HCT116 (cell line): ENCODE measurements around the gene CXCL9. TPM values are rescaled to one million over a fixed set of nuclear protein-coding genes. Genes with fewer than 3 reads are reported as not detected.

Source experiments
- ATAC-seq: fragments of 200-7000 bp; cut with Tn5 transposase; 2 replicates; pipeline ENCODE4 v1.9.1; 2020; ENCODE audit warnings: mild to moderate bottlenecking, moderate library complexity
- BruUV-seq: library from RNA; stranded (reverse); fragments of 400-500 nt; replicated peaks from 2 replicates; lab custom pipeline; 2021; lab: Mats Ljungman, UMichigan
- CTCF ChIA-PET: fragments of 300-600 bp; sonication (Branson Sonifier 250); formaldehyde crosslinking; loops from one replicate; lab custom pipeline; 2021; ENCODE audit warnings: antibody characterized with exemption; lab: Charles Lee
- POLR2A ChIA-PET: fragments of 300-600, 350-600 bp; sonication (Branson Sonifier 250); formaldehyde crosslinking; loops from one replicate; lab custom pipeline; 2021; ENCODE audit warnings: antibody characterized with exemption; lab: Charles Lee
- RAD21 ChIA-PET, 2 experiments: fragments of 300-600 bp; sonication (Branson Sonifier 250); formaldehyde crosslinking; loops; one replicate each; lab custom pipeline; 2023; ENCODE audit warnings: low total read pairs in 2 of 2; ENCODE audit not compliant: uncharacterized antibody in 2 of 2, unreplicated experiment in 2 of 2, low non-redundant PET in 1 of 2; lab: Charles Lee
- DNase-seq: peaks from one replicate; pipeline ENCODE4 v3.0.0-alpha.2; 2010; ENCODE audit warnings: low read depth, low spot score
- H2AFZ ChIP-seq: fragments of 200-600 bp; shearing (Covaris generic), sonication (generic); 2 replicates; pipeline ENCODE4 v1.6.1; 2017; ENCODE audit warnings: low read depth, mixed run types, mixed read lengths, antibody characterized with exemption, low read length; ENCODE audit not compliant: poor library complexity, severe bottlenecking
- H3K27ac ChIP-seq: 2 replicates; pipeline ENCODE4 v1.5.1; 2012; ENCODE audit warnings: low read depth, low read length
- H3K27me3 ChIP-seq: fragments of 200-600 bp; sonication (generic); 2 replicates; pipeline ENCODE4 v1.6.1; 2016; ENCODE audit warnings: mixed run types, low read length, mixed read lengths; ENCODE audit not compliant: insufficient read depth
- H3K36me3 ChIP-seq, 2 experiments: fragments of 200-500 bp in 1 of 2; fragments of 200-600 bp in 1 of 2; sonication (Bioruptor generic) in 1 of 2; sonication (generic) in 1 of 2; 2 replicates each; pipeline versions ENCODE4 v1.5.1 to v1.6.1; 2014 to 2016; ENCODE audit warnings: low read length in 2 of 2, inconsistent platforms in 1 of 2, mixed read lengths in 1 of 2, mixed run types in 1 of 2; ENCODE audit not compliant: insufficient read depth in 2 of 2, control insufficient read depth in 1 of 2
- H3K4me1 ChIP-seq, 2 experiments: fragments of 200-600 bp in 1 of 2; sonication (generic) in 1 of 2; 2 replicates each; pipeline versions ENCODE4 v1.5.1 to v1.6.1; 2012 to 2017; ENCODE audit warnings: low read length in 2 of 2, inconsistent platforms in 1 of 2, mild to moderate bottlenecking in 1 of 2, mixed read lengths in 1 of 2, mixed run types in 1 of 2, moderate library complexity in 1 of 2; ENCODE audit not compliant: insufficient read depth in 2 of 2, control insufficient read depth in 1 of 2
- H3K4me2 ChIP-seq: fragments of 200-600 bp; sonication (generic); 2 replicates; pipeline ENCODE4 v1.6.1; 2017; ENCODE audit warnings: mixed run types, low read length, mixed read lengths
- H3K4me3 ChIP-seq, 2 experiments: fragments of 200-600 bp in 1 of 2; sonication (generic) in 1 of 2; replicated peaks in 1 of 2; 2 replicates each; pipeline ENCODE4 v1.5.1; 2011 to 2016; ENCODE audit warnings: low read length in 2 of 2, control low read depth in 1 of 2, low read depth in 1 of 2, mild to moderate bottlenecking in 1 of 2, mixed read lengths in 1 of 2, mixed run types in 1 of 2
- H3K79me2 ChIP-seq: fragments of 200-600 bp; sonication (generic); 2 replicates; pipeline ENCODE4 v1.6.1; 2017; ENCODE audit warnings: mild to moderate bottlenecking, mixed run types, low read length, moderate library complexity, mixed read lengths; ENCODE audit not compliant: insufficient read depth
- H3K9ac ChIP-seq: fragments of 200-600 bp; sonication (generic); 2 replicates; pipeline ENCODE4 v1.6.1; 2016; ENCODE audit warnings: low read length, mixed read lengths
- H3K9me2 ChIP-seq: fragments of 200-600 bp; sonication (generic), shearing (Covaris generic); 2 replicates; pipeline ENCODE4 v1.6.1; 2017; ENCODE audit warnings: mixed run types, mild to moderate bottlenecking, moderate library complexity; ENCODE audit not compliant: insufficient read depth
- H3K9me3 ChIP-seq, 2 experiments: fragments of 200-500 bp in 1 of 2; fragments of 200-600 bp in 1 of 2; sonication (Bioruptor generic) in 1 of 2; sonication (generic) in 1 of 2; 2 replicates each; pipeline ENCODE4 v1.6.1; 2014 to 2017; ENCODE audit warnings: low read length in 2 of 2, mixed read lengths in 2 of 2, inconsistent platforms in 1 of 2, low read depth in 1 of 2, mild to moderate bottlenecking in 1 of 2, mixed run types in 1 of 2, moderate library complexity in 1 of 2; ENCODE audit not compliant: control insufficient read depth in 1 of 2, insufficient read depth in 1 of 2
- H4K20me1 ChIP-seq: fragments of 200-600 bp; sonication (generic), shearing (Covaris generic); 2 replicates; pipeline ENCODE4 v1.6.1; 2017; ENCODE audit warnings: mixed run types, mild to moderate bottlenecking, moderate library complexity; ENCODE audit not compliant: insufficient read depth
- ELF1 ChIP-seq: IDR thresholded peaks from 2 replicates; pipeline ENCODE4 v1.6.1; 2012; ENCODE audit warnings: low read depth, borderline replicate concordance
- JUND ChIP-seq: IDR thresholded peaks from 2 replicates; pipeline ENCODE4 v1.6.1; 2012
- POLR2AphosphoS5 ChIP-seq: IDR thresholded peaks from 2 replicates; pipeline ENCODE4 v1.6.1; 2011; ENCODE audit warnings: mild to moderate bottlenecking, low read depth, low read length, moderate library complexity
- SIN3A ChIP-seq: IDR thresholded peaks from 2 replicates; pipeline ENCODE4 v1.6.1; 2012; ENCODE audit warnings: low read depth
- TCF7L2 ChIP-seq: IDR thresholded peaks from 2 replicates; pipeline ENCODE4 v1.7.0; 2011; ENCODE audit warnings: borderline replicate concordance, inconsistent platforms; ENCODE audit not compliant: insufficient read depth, insufficient read length; ENCODE audit errors: extremely low read depth
- ZFX ChIP-seq: fragments of 450-650 bp; IDR thresholded peaks from 2 replicates; pipeline ENCODE4 v1.6.1; 2017
- ZNF274 ChIP-seq: fragments of 200-500 bp; sonication (Bioruptor generic); IDR thresholded peaks from 2 replicates; pipeline ENCODE4 v1.6.1; 2014; ENCODE audit warnings: mild to moderate bottlenecking, low read depth, low read length, inconsistent platforms
- intact Hi-C: fragments of 100-400 bp; cut with micrococcal nuclease; formaldehyde crosslinking; loops from 2 replicates; pipeline ENCODE4 v1.10.0; 2022
- total RNA-seq: library from RNA; stranded (reverse); gene quantifications from one replicate; pipeline ENCODE4 v1.2.1, GENCODE V29; 2021; ENCODE audit not compliant: unreplicated experiment
- TF ChIP-seq, protein P1 (sequence below): IDR thresholded peaks from 2 replicates; pipeline ENCODE4 v1.6.1; 2012; ENCODE audit warnings: low read depth
- TF ChIP-seq, protein P2 (sequence below), 3 experiments: fragments of 200-600 bp in 1 of 3; sonication (generic) in 1 of 3; IDR thresholded peaks in 2 of 3; conservative IDR thresholded peaks in 1 of 3; 2 replicates each; pipeline ENCODE4 v1.5.1; 2012 to 2017; ENCODE audit warnings: low read depth in 2 of 3, low read length in 2 of 3, antibody characterized with exemption in 1 of 3, borderline replicate concordance in 1 of 3, control low read depth in 1 of 3, mild to moderate bottlenecking in 1 of 3, mixed read lengths in 1 of 3, mixed run types in 1 of 3, moderate library complexity in 1 of 3; ENCODE audit not compliant: insufficient read depth in 1 of 3

The CXCL9 gene
- total RNA-seq, 1 experiment from 2014 or later, result not detected

- peaks cover 0 to 3% of the 10 kb centered on the region in 2 experiments; a peak in 1 of 4 replicates for H3K4me1 ChIP-seq
- H3K27me3 ChIP-seq, result no peaks in the 10 kb centered on the region
- no peak overlapping the region for H3K4me3 ChIP-seq
- DNase-seq (no peak), ATAC-seq (no peak)
- H3K9ac ChIP-seq, result no peak overlapping the region
- TF ChIP-seq, protein P1, sequence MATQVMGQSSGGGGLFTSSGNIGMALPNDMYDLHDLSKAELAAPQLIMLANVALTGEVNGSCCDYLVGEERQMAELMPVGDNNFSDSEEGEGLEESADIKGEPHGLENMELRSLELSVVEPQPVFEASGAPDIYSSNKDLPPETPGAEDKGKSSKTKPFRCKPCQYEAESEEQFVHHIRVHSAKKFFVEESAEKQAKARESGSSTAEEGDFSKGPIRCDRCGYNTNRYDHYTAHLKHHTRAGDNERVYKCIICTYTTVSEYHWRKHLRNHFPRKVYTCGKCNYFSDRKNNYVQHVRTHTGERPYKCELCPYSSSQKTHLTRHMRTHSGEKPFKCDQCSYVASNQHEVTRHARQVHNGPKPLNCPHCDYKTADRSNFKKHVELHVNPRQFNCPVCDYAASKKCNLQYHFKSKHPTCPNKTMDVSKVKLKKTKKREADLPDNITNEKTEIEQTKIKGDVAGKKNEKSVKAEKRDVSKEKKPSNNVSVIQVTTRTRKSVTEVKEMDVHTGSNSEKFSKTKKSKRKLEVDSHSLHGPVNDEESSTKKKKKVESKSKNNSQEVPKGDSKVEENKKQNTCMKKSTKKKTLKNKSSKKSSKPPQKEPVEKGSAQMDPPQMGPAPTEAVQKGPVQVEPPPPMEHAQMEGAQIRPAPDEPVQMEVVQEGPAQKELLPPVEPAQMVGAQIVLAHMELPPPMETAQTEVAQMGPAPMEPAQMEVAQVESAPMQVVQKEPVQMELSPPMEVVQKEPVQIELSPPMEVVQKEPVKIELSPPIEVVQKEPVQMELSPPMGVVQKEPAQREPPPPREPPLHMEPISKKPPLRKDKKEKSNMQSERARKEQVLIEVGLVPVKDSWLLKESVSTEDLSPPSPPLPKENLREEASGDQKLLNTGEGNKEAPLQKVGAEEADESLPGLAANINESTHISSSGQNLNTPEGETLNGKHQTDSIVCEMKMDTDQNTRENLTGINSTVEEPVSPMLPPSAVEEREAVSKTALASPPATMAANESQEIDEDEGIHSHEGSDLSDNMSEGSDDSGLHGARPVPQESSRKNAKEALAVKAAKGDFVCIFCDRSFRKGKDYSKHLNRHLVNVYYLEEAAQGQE, result no peak
- TF ChIP-seq SIN3A (no peak), POLR2AphosphoS5 (no peak), JUND (no peak), ELF1 (no peak), ZNF274 (no peak), TCF7L2 (no peak), ZFX (no peak)
- TF ChIP-seq, protein P2, sequence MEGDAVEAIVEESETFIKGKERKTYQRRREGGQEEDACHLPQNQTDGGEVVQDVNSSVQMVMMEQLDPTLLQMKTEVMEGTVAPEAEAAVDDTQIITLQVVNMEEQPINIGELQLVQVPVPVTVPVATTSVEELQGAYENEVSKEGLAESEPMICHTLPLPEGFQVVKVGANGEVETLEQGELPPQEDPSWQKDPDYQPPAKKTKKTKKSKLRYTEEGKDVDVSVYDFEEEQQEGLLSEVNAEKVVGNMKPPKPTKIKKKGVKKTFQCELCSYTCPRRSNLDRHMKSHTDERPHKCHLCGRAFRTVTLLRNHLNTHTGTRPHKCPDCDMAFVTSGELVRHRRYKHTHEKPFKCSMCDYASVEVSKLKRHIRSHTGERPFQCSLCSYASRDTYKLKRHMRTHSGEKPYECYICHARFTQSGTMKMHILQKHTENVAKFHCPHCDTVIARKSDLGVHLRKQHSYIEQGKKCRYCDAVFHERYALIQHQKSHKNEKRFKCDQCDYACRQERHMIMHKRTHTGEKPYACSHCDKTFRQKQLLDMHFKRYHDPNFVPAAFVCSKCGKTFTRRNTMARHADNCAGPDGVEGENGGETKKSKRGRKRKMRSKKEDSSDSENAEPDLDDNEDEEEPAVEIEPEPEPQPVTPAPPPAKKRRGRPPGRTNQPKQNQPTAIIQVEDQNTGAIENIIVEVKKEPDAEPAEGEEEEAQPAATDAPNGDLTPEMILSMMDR (IDR thresholded peaks at IDR 0.05 in 2 of 3, conservative IDR thresholded peaks at IDR 0.05 in 1 of 3; ENCODE audit: borderline replicate concordance in 1 of 3, insufficient read depth in 1 of 3, low read depth in 2 of 3, low read length in 2 of 3), result no peak
- BruUV-seq, result no TSS peak
- no peak overlapping the region for H3K4me2 ChIP-seq
- H3K36me3 ChIP-seq, result no peaks in the 10 kb centered on the region
- no peaks in the 10 kb centered on the region for H3K79me2 ChIP-seq
- CTCF ChIA-PET, result no interaction called here
- no peaks in the 10 kb centered on the region for H4K20me1 ChIP-seq
- intact Hi-C loops, result no loop called here
- POLR2A ChIA-PET, result no interaction called here
- no peaks in the 10 kb centered on the region for H3K9me2 ChIP-seq
- RAD21 ChIA-PET, result no interaction called here
- no peak overlapping the region for H3K27ac ChIP-seq
- no peak overlapping the region for H2AFZ ChIP-seq
- no peaks in the 10 kb centered on the region for H3K9me3 ChIP-seq
Measured at GRCh38 chr4:76013540-76013939, 6.2 kb upstream of the CXCL9 start.
